PC-3 (cell line): ENCODE measurements around the gene IER3. TPM values are rescaled to one million over a fixed set of nuclear protein-coding genes. Genes with fewer than 3 reads are reported as not detected.

Experiments used
- ATAC-seq: fragments of 200-7000 bp; cut with Tn5 transposase; 2 replicates; pipeline ENCODE4 v1.9.1; 2020; ENCODE audit warnings: mild to moderate bottlenecking, moderate library complexity
- BruUV-seq: library from RNA; stranded (reverse); fragments of 400-500 nt; replicated peaks from 2 replicates; lab custom pipeline; 2021; lab: Mats Ljungman, UMichigan
- CTCF ChIA-PET: fragments of 300-600 bp; sonication (Branson Sonifier 250); formaldehyde crosslinking; loops from one replicate; lab custom pipeline; 2022; ENCODE audit warnings: antibody characterized with exemption; lab: Charles Lee
- POLR2A ChIA-PET: fragments of 300-600 bp; sonication (Branson Sonifier 250); formaldehyde crosslinking; loops from one replicate; lab custom pipeline; 2022; ENCODE audit warnings: antibody characterized with exemption; ENCODE audit not compliant: unreplicated experiment; lab: Charles Lee
- DNase-seq: peaks from one replicate; pipeline ENCODE4 v3.0.0-alpha.2; 2015
- H2AFZ ChIP-seq: fragments of 300-600 bp; sonication (generic); 2 replicates; pipeline ENCODE4 v1.6.0; 2016; ENCODE audit warnings: antibody characterized with exemption, low read length
- H3F3A ChIP-seq: fragments of 300-600 bp; sonication (generic); one replicate; pipeline ENCODE4 v1.6.0; 2017; ENCODE audit warnings: antibody characterized with exemption, low read length, control low read depth, mild to moderate bottlenecking; ENCODE audit not compliant: unreplicated experiment
- H3K27ac ChIP-seq: fragments of 300-600 bp; sonication (generic); 2 replicates; pipeline ENCODE4 v1.5.1; 2016; ENCODE audit warnings: mild to moderate bottlenecking, low read length
- H3K27me3 ChIP-seq: fragments of 300-600 bp; sonication (generic); 2 replicates; pipeline ENCODE4 v1.6.1; 2016; ENCODE audit warnings: low read length, mixed read lengths
- H3K36me3 ChIP-seq: fragments of 300-600 bp; sonication (generic); 2 replicates; pipeline ENCODE4 v1.6.1; 2016; ENCODE audit warnings: low read depth, mixed run types, low read length, mixed read lengths
- H3K4me1 ChIP-seq: fragments of 300-600 bp; sonication (generic); 2 replicates; pipeline ENCODE4 v1.5.1; 2016; ENCODE audit warnings: low read length; ENCODE audit not compliant: insufficient read depth
- H3K4me2 ChIP-seq: fragments of 300-600 bp; sonication (generic); 2 replicates; pipeline ENCODE4 v1.6.0; 2016; ENCODE audit warnings: low read length
- H3K4me3 ChIP-seq: fragments of 300-600 bp; sonication (generic); 2 replicates; pipeline ENCODE4 v1.5.1; 2016; ENCODE audit warnings: mild to moderate bottlenecking, low read length, mixed read lengths
- H3K79me2 ChIP-seq: fragments of 300-600 bp; sonication (generic); 2 replicates; pipeline ENCODE4 v1.6.1; 2017; ENCODE audit warnings: low read length, mixed read lengths
- H3K9ac ChIP-seq: fragments of 300-600 bp; sonication (generic); 2 replicates; pipeline ENCODE4 v1.6.0; 2016; ENCODE audit warnings: mild to moderate bottlenecking, low read length
- H3K9me2 ChIP-seq: fragments of 300-600 bp; sonication (generic); replicated peaks from 2 replicates; pipeline ENCODE4 v1.6.1; 2016; ENCODE audit warnings: mixed run types, low read length, mixed read lengths
- H3K9me3 ChIP-seq: fragments of 300-600 bp; sonication (generic); 2 replicates; pipeline ENCODE4 v1.6.1; 2016; ENCODE audit warnings: low read length, mixed read lengths
- H4K20me1 ChIP-seq: fragments of 300-600 bp; sonication (generic); 2 replicates; pipeline ENCODE4 v1.6.1; 2016; ENCODE audit warnings: low read length, mixed read lengths
- EZH2 ChIP-seq: fragments of 300-600 bp; sonication (generic); IDR thresholded peaks from one replicate; pipeline ENCODE4 v1.6.1; 2017; ENCODE audit warnings: antibody characterized with exemption, mild to moderate bottlenecking, low read length; ENCODE audit not compliant: unreplicated experiment
- EZH2phosphoT487 ChIP-seq: fragments of 300-600 bp; sonication (generic); IDR thresholded peaks from 2 replicates; pipeline ENCODE4 v1.6.1; 2018; ENCODE audit warnings: mild to moderate bottlenecking, antibody characterized with exemption, low read length, borderline replicate concordance
- intact Hi-C: fragments of 100-400 bp; cut with micrococcal nuclease; formaldehyde crosslinking; loops from 2 replicates; pipeline ENCODE4 v1.9.0; 2023
- total RNA-seq: library from RNA; depleted of rRNA; stranded (reverse); fragments of >200 nt; gene quantifications from 2 replicates; pipeline ENCODE4 v1.2.3, GENCODE V29; 2014
- TF ChIP-seq, protein P1 (sequence below): fragments of 300-600 bp; sonication (generic); conservative IDR thresholded peaks from 2 replicates; pipeline ENCODE4 v1.5.1; 2017; ENCODE audit warnings: antibody characterized with exemption, low read depth, mild to moderate bottlenecking, low read length

The IER3 gene
- total RNA-seq, 1 experiment from 2014 or later: 1,173 TPM

DNA sequence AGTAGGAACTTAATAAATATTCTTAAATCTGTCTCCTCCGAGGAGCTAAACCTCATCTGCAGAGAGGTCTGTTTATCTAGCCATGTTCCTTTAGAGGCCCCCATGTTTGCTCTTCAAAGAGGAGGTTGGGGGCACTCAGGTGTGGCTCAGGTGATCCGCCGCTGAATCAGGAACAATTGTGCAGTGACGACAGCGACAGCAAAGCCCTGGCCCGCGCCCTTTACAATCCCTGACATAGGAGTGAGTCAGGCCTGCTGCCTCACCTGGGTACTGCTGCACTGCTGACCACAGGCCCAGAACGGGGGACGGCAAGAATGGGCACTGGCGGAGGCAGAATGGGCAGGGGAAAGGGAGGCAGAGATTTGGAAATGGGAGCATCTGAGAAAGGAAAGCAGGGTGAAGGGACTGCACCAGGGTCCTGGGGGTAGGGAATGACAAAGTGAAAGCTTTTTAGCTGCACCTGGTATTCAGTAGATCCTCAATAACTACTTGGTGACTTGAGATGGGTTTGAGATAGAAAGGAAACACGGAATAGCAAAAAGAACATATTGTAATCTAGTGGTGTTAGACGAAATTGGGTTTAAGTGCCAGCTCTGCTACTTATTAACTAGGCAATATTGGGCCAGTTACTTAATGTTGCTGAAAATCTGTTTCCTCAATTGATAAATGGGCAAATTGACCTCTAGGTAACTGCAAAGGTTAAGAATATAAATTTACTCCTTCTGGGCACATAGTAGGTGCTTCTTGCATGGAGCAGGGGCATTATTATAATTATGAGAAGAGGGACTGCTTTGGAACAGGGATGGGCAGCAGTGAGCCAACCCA, 5.4 kb upstream of the IER3 start:
- peak; percentile 96 for DNase-seq

GRCh38 chr6:30748851-30749540, 4.6 kb upstream of the IER3 start:
- DNase-seq (peak; percentile 98), ATAC-seq (peak; percentile 48)
- Histone ChIP-seq H4K20me1 (no peaks in the 10 kb centered on the region), H2AFZ (no peak overlapping the region), H3K27ac (peak overlapping the region; percentile 98), H3K9me2 (no peaks in the 10 kb centered on the region), H3K9ac (peak overlapping the region; percentile 98), H3K27me3 (no peaks in the 10 kb centered on the region), H3K79me2 (peaks cover 55% of the 10 kb centered on the region), H3F3A (peaks cover 27% of the 10 kb centered on the region), H3K4me1 (peaks cover 81% of the 10 kb centered on the region), H3K4me2 (peak overlapping the region; percentile 74), H3K9me3 (no peaks in the 10 kb centered on the region), H3K36me3 (peaks cover 3% of the 10 kb centered on the region), H3K4me3 (peak overlapping the region; percentile 36)
- ChIA-PET CTCF (interaction anchor here (0.5 kb wide), 1 partner anchor 9 kb away, joined by 5 read pairs; no protein-coding TSS in a partner anchor), POLR2A (interaction anchor here (0.6 to 1.2 kb wide), 7 partner anchors 20 to 137 kb away, joined by 3 to 16 read pairs (median 4); no protein-coding TSS in a partner anchor)
- no TSS peak for BruUV-seq
- intact Hi-C loops: loop anchor here (1.0 to 5.0 kb wide), 4 partner anchors 20 to 328 kb away; no protein-coding TSS in a partner anchor
- TF ChIP-seq EZH2 (no peak), EZH2phosphoT487 (no peak)
- TF ChIP-seq, protein P1, sequence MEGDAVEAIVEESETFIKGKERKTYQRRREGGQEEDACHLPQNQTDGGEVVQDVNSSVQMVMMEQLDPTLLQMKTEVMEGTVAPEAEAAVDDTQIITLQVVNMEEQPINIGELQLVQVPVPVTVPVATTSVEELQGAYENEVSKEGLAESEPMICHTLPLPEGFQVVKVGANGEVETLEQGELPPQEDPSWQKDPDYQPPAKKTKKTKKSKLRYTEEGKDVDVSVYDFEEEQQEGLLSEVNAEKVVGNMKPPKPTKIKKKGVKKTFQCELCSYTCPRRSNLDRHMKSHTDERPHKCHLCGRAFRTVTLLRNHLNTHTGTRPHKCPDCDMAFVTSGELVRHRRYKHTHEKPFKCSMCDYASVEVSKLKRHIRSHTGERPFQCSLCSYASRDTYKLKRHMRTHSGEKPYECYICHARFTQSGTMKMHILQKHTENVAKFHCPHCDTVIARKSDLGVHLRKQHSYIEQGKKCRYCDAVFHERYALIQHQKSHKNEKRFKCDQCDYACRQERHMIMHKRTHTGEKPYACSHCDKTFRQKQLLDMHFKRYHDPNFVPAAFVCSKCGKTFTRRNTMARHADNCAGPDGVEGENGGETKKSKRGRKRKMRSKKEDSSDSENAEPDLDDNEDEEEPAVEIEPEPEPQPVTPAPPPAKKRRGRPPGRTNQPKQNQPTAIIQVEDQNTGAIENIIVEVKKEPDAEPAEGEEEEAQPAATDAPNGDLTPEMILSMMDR: no peak

More for the DNA sequence above, 5.4 kb upstream of the IER3 start:
- Histone ChIP-seq H3K79me2 (peaks cover 48% of the 10 kb centered on the region), H4K20me1 (no peaks in the 10 kb centered on the region), H3K9me2 (no peaks in the 10 kb centered on the region), H3K4me1 (peaks cover 87% of the 10 kb centered on the region), H3K9ac (peak overlapping the region; percentile 98), H3K4me3 (peak overlapping the region; percentile 36), H3K27ac (peak overlapping the region; percentile 98), H2AFZ (no peak overlapping the region), H3K9me3 (no peaks in the 10 kb centered on the region), H3K27me3 (no peaks in the 10 kb centered on the region), H3K4me2 (peak overlapping the region; percentile 74), H3K36me3 (no peaks in the 10 kb centered on the region), H3F3A (peaks cover 31% of the 10 kb centered on the region)
- peak; percentile 55 for ATAC-seq
- ChIA-PET CTCF (no interaction called here), POLR2A (interaction anchor here (0.5 to 1.2 kb wide), 7 partner anchors 19 to 136 kb away, joined by 3 to 16 read pairs (median 4); no protein-coding TSS in a partner anchor)
- TF ChIP-seq EZH2phosphoT487 (no peak), EZH2 (no peak)
- TF ChIP-seq, protein P1: no peak
- TSS peak; percentile 73 for BruUV-seq
- intact Hi-C loops: loop anchor here (2.0 to 5.0 kb wide), 2 partner anchors 19 to 328 kb away; no protein-coding TSS in a partner anchor
